ENCODE results near the gene PHKG2.

PHKG2 gene

DNA sequence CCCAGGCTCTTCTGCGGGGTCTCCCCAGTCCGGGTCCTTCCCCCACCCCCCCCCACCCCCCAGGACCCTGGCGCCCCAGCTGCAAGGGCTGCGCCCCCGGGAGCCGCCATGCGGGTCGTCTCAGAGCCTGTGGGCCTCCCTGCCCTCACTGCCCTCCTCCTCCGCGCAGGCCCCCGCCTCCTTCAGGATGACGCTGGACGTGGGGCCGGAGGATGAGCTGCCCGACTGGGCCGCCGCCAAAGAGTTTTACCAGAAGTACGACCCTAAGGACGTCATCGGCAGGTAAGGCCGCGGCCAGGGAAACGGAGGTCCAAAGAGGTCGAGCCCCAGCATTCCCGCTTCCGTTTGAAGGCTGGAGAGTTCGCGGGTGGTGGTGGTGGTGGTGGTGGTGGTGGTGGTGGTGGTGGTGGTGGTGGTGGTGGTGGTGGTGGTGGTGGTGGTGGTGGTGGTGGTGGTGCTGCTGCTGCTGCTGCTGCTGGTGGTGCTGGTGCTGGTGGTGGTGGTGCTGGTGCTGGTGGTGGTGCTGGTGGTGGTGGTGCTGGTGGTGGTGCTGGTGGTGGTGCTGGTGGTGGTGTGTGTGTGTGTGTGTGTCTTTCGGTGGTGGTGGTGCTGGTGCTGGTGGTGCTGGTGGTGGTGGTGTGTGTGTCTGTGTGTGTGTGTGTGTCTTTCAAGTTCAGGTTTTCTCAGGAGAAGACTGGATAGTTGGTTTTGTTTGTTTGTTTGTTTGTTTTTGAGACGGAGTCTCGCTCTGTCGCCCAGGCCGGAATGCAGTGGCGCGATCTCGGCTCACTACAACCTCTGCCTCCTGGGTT is 615 bp downstream of the PHKG2 start:
- H3K36me3 Mint-ChIP-seq (ENCODE audit: low read depth): peaks cover 20% of the 10 kb centered on the region
- no peaks in the 10 kb centered on the region for H3K4me1 Mint-ChIP-seq
- no peaks in the 10 kb centered on the region for H3K27me3 Mint-ChIP-seq (ENCODE audit: low read depth)
- no peaks in the 10 kb centered on the region for H3K9me3 Mint-ChIP-seq
- H3K27ac Mint-ChIP-seq: peak overlapping the region in 1 of 3 experiments; percentile 23
- peak overlapping the region; percentile 95 to 97 (median 96) for H3K4me3 Mint-ChIP-seq
- no peak for TF ChIP-seq CTCF (IDR thresholded peaks at IDR 0.05; ENCODE audit: unreplicated experiment in 3 of 3)

GRCh38 chr16:30750201-30750600 is 2.0 kb downstream of the PHKG2 start:
- H3K4me1 Mint-ChIP-seq: no peaks in the 10 kb centered on the region
- peak overlapping the region; percentile 92 to 97 (median 96) for H3K4me3 Mint-ChIP-seq
- H3K27me3 Mint-ChIP-seq (ENCODE audit: low read depth): no peaks in the 10 kb centered on the region
- no peaks in the 10 kb centered on the region for H3K9me3 Mint-ChIP-seq
- no peak for TF ChIP-seq CTCF (IDR thresholded peaks at IDR 0.05; ENCODE audit: unreplicated experiment in 3 of 3)
- H3K27ac Mint-ChIP-seq: no peak overlapping the region
- peaks cover 21% of the 10 kb centered on the region for H3K36me3 Mint-ChIP-seq (ENCODE audit: low read depth)

- H3K27me3 Mint-ChIP-seq (ENCODE audit: low read depth): no peaks in the 10 kb centered on the region
- H3K36me3 Mint-ChIP-seq (ENCODE audit: low read depth): peaks cover 24% of the 10 kb centered on the region
- no peaks in the 10 kb centered on the region for H3K4me1 Mint-ChIP-seq
- H3K4me3 Mint-ChIP-seq: peak overlapping the region; percentile 77 to 97 (median 96)
- TF ChIP-seq CTCF (IDR thresholded peaks at IDR 0.05; ENCODE audit: unreplicated experiment in 3 of 3): no peak
- H3K27ac Mint-ChIP-seq: peak overlapping the region in 1 of 3 experiments; percentile 12
- no peaks in the 10 kb centered on the region for H3K9me3 Mint-ChIP-seq
Measured at GRCh38 chr16:30750876-30751465, 2.7 kb downstream of the PHKG2 start.

GRCh38 chr16:30753596-30753995 is 5.4 kb downstream of the PHKG2 start:
- H3K9me3 Mint-ChIP-seq: no peaks in the 10 kb centered on the region
- peaks cover 21% of the 10 kb centered on the region for H3K36me3 Mint-ChIP-seq (ENCODE audit: low read depth)
- H3K4me3 Mint-ChIP-seq: no peak overlapping the region
- no peak for TF ChIP-seq CTCF (IDR thresholded peaks at IDR 0.05; ENCODE audit: unreplicated experiment in 3 of 3)
- H3K27ac Mint-ChIP-seq: no peak overlapping the region
- no peaks in the 10 kb centered on the region for H3K4me1 Mint-ChIP-seq
- no peaks in the 10 kb centered on the region for H3K27me3 Mint-ChIP-seq (ENCODE audit: low read depth)

- no peaks in the 10 kb centered on the region for H3K9me3 Mint-ChIP-seq
Measured at GRCh38 chr16:30755955-30756780, 7.9 kb downstream of the PHKG2 start.

More at GRCh38 chr16:30755955-30756780, 7.9 kb downstream of the PHKG2 start:
- H3K36me3 Mint-ChIP-seq (ENCODE audit: low read depth): peaks cover 25% of the 10 kb centered on the region
- H3K27ac Mint-ChIP-seq: no peak overlapping the region
- peak overlapping the region in 1 of 3 experiments; percentile 43 for H3K4me3 Mint-ChIP-seq
- no peak for TF ChIP-seq CTCF (IDR thresholded peaks at IDR 0.05; ENCODE audit: unreplicated experiment in 3 of 3)
- no peaks in the 10 kb centered on the region for H3K27me3 Mint-ChIP-seq (ENCODE audit: low read depth)
- peaks cover 5% of the 10 kb centered on the region for H3K4me1 Mint-ChIP-seq

All from nephron (organoid).